GM23338 (cell line): Measurements from ENCODE around the gene METRN.

Source experiments
- CREB1 ChIP-seq: fragments of 250-450 bp; sonication (Bioruptor Pico); IDR thresholded peaks from 2 replicates; pipeline ENCODE4 v1.5.0; 2020; ENCODE audit warnings: low read depth, mild to moderate bottlenecking, moderate library complexity
- EZH2 ChIP-seq: fragments of 200-600 bp; sonication (generic); IDR thresholded peaks from one replicate; pipeline ENCODE4 v1.8.0; 2017; ENCODE audit warnings: antibody characterized with exemption, mild to moderate bottlenecking, low read depth; ENCODE audit not compliant: unreplicated experiment
- EZH2phosphoT487 ChIP-seq: fragments of 200-600 bp; sonication (generic); IDR thresholded peaks from one replicate; pipeline ENCODE4 v1.8.1; 2018; ENCODE audit warnings: antibody characterized with exemption; ENCODE audit not compliant: unreplicated experiment
- JUNB ChIP-seq: IDR thresholded peaks from one replicate; pipeline ENCODE4 v1.6.1; 2016; ENCODE audit warnings: antibody characterized with exemption; ENCODE audit not compliant: unreplicated experiment
- NANOG ChIP-seq: IDR thresholded peaks from 2 replicates; pipeline ENCODE4 v1.6.1; 2016; ENCODE audit warnings: antibody characterized with exemption, borderline replicate concordance
- POLR2AphosphoS5 ChIP-seq: IDR thresholded peaks from 2 replicates; pipeline ENCODE4 v1.6.1; 2016; ENCODE audit warnings: antibody characterized with exemption, low read depth
- ZNF114 ChIP-seq: fragments of 250-450 bp; sonication (Bioruptor Pico); IDR thresholded peaks from 2 replicates; pipeline ENCODE4 v1.5.0; 2020; ENCODE audit warnings: mild to moderate bottlenecking, moderate library complexity
- ZNF331 ChIP-seq: fragments of 250-450 bp; sonication (Bioruptor Pico); IDR thresholded peaks from 2 replicates; pipeline ENCODE4 v1.5.0; 2020; ENCODE audit warnings: low read depth, mild to moderate bottlenecking, moderate library complexity
- TF ChIP-seq, protein P1 (sequence below), 2 experiments: fragments of 200-600 bp in 1 of 2; sonication (generic) in 1 of 2; conservative IDR thresholded peaks; 2 replicates each; pipeline versions ENCODE4 v1.5.1 to v1.6.1; 2016 to 2017; ENCODE audit warnings: antibody characterized with exemption in 2 of 2, low read depth in 2 of 2, mild to moderate bottlenecking in 2 of 2, moderate library complexity in 1 of 2
- TF ChIP-seq, protein P2 (sequence below): IDR thresholded peaks from one replicate; pipeline ENCODE4 v1.6.1; 2018; ENCODE audit warnings: antibody characterized with exemption; ENCODE audit not compliant: unreplicated experiment
- TF ChIP-seq, protein P3 (sequence below): IDR thresholded peaks from 2 replicates; pipeline ENCODE4 v1.6.1; 2016; ENCODE audit warnings: antibody characterized with exemption
- TF ChIP-seq, protein P4 (sequence below): fragments of 250-450 bp; sonication (Bioruptor Pico); IDR thresholded peaks from 2 replicates; pipeline ENCODE4 v1.5.0; 2020; ENCODE audit warnings: mild to moderate bottlenecking, moderate library complexity

DNA sequence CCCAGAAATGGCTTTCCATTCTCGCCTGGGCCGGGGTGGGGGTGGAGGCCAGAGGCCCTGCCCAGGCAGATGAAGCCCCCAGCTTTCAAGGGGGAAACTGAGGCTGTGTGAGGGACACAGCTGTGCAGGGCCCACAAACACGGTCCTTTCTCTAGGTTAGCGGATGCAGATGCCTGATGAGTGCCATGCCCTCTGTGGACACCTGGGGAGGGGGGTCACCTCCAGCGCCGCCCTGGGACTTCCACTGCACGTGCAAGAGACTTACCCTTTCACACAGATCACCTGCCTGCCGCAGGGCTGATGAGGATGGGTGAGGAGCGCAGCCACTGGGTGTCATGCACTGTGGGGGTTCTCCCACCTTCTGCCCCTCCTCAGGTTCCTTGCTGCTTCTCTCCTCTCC lies 3.5 kb downstream of the METRN start:
- TF ChIP-seq, protein P1, sequence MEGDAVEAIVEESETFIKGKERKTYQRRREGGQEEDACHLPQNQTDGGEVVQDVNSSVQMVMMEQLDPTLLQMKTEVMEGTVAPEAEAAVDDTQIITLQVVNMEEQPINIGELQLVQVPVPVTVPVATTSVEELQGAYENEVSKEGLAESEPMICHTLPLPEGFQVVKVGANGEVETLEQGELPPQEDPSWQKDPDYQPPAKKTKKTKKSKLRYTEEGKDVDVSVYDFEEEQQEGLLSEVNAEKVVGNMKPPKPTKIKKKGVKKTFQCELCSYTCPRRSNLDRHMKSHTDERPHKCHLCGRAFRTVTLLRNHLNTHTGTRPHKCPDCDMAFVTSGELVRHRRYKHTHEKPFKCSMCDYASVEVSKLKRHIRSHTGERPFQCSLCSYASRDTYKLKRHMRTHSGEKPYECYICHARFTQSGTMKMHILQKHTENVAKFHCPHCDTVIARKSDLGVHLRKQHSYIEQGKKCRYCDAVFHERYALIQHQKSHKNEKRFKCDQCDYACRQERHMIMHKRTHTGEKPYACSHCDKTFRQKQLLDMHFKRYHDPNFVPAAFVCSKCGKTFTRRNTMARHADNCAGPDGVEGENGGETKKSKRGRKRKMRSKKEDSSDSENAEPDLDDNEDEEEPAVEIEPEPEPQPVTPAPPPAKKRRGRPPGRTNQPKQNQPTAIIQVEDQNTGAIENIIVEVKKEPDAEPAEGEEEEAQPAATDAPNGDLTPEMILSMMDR (conservative IDR thresholded peaks at IDR 0.05; ENCODE audit: low read depth in 2 of 2) = no peak
- no peak for TF ChIP-seq EZH2phosphoT487
- TF ChIP-seq, protein P2, sequence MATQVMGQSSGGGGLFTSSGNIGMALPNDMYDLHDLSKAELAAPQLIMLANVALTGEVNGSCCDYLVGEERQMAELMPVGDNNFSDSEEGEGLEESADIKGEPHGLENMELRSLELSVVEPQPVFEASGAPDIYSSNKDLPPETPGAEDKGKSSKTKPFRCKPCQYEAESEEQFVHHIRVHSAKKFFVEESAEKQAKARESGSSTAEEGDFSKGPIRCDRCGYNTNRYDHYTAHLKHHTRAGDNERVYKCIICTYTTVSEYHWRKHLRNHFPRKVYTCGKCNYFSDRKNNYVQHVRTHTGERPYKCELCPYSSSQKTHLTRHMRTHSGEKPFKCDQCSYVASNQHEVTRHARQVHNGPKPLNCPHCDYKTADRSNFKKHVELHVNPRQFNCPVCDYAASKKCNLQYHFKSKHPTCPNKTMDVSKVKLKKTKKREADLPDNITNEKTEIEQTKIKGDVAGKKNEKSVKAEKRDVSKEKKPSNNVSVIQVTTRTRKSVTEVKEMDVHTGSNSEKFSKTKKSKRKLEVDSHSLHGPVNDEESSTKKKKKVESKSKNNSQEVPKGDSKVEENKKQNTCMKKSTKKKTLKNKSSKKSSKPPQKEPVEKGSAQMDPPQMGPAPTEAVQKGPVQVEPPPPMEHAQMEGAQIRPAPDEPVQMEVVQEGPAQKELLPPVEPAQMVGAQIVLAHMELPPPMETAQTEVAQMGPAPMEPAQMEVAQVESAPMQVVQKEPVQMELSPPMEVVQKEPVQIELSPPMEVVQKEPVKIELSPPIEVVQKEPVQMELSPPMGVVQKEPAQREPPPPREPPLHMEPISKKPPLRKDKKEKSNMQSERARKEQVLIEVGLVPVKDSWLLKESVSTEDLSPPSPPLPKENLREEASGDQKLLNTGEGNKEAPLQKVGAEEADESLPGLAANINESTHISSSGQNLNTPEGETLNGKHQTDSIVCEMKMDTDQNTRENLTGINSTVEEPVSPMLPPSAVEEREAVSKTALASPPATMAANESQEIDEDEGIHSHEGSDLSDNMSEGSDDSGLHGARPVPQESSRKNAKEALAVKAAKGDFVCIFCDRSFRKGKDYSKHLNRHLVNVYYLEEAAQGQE = no peak
- TF ChIP-seq EZH2 = no peak
- TF ChIP-seq ZNF114 (CRISPR knock-in tag) = no peak
- TF ChIP-seq, protein P3, sequence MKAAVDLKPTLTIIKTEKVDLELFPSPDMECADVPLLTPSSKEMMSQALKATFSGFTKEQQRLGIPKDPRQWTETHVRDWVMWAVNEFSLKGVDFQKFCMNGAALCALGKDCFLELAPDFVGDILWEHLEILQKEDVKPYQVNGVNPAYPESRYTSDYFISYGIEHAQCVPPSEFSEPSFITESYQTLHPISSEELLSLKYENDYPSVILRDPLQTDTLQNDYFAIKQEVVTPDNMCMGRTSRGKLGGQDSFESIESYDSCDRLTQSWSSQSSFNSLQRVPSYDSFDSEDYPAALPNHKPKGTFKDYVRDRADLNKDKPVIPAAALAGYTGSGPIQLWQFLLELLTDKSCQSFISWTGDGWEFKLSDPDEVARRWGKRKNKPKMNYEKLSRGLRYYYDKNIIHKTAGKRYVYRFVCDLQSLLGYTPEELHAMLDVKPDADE = no peak
- TF ChIP-seq POLR2AphosphoS5 = no peak
- no peak for TF ChIP-seq NANOG
- TF ChIP-seq JUNB = no peak
- TF ChIP-seq CREB1 (CRISPR knock-in tag) = no peak
- no peak for TF ChIP-seq ZNF331 (CRISPR knock-in tag)
- TF ChIP-seq, protein P4, sequence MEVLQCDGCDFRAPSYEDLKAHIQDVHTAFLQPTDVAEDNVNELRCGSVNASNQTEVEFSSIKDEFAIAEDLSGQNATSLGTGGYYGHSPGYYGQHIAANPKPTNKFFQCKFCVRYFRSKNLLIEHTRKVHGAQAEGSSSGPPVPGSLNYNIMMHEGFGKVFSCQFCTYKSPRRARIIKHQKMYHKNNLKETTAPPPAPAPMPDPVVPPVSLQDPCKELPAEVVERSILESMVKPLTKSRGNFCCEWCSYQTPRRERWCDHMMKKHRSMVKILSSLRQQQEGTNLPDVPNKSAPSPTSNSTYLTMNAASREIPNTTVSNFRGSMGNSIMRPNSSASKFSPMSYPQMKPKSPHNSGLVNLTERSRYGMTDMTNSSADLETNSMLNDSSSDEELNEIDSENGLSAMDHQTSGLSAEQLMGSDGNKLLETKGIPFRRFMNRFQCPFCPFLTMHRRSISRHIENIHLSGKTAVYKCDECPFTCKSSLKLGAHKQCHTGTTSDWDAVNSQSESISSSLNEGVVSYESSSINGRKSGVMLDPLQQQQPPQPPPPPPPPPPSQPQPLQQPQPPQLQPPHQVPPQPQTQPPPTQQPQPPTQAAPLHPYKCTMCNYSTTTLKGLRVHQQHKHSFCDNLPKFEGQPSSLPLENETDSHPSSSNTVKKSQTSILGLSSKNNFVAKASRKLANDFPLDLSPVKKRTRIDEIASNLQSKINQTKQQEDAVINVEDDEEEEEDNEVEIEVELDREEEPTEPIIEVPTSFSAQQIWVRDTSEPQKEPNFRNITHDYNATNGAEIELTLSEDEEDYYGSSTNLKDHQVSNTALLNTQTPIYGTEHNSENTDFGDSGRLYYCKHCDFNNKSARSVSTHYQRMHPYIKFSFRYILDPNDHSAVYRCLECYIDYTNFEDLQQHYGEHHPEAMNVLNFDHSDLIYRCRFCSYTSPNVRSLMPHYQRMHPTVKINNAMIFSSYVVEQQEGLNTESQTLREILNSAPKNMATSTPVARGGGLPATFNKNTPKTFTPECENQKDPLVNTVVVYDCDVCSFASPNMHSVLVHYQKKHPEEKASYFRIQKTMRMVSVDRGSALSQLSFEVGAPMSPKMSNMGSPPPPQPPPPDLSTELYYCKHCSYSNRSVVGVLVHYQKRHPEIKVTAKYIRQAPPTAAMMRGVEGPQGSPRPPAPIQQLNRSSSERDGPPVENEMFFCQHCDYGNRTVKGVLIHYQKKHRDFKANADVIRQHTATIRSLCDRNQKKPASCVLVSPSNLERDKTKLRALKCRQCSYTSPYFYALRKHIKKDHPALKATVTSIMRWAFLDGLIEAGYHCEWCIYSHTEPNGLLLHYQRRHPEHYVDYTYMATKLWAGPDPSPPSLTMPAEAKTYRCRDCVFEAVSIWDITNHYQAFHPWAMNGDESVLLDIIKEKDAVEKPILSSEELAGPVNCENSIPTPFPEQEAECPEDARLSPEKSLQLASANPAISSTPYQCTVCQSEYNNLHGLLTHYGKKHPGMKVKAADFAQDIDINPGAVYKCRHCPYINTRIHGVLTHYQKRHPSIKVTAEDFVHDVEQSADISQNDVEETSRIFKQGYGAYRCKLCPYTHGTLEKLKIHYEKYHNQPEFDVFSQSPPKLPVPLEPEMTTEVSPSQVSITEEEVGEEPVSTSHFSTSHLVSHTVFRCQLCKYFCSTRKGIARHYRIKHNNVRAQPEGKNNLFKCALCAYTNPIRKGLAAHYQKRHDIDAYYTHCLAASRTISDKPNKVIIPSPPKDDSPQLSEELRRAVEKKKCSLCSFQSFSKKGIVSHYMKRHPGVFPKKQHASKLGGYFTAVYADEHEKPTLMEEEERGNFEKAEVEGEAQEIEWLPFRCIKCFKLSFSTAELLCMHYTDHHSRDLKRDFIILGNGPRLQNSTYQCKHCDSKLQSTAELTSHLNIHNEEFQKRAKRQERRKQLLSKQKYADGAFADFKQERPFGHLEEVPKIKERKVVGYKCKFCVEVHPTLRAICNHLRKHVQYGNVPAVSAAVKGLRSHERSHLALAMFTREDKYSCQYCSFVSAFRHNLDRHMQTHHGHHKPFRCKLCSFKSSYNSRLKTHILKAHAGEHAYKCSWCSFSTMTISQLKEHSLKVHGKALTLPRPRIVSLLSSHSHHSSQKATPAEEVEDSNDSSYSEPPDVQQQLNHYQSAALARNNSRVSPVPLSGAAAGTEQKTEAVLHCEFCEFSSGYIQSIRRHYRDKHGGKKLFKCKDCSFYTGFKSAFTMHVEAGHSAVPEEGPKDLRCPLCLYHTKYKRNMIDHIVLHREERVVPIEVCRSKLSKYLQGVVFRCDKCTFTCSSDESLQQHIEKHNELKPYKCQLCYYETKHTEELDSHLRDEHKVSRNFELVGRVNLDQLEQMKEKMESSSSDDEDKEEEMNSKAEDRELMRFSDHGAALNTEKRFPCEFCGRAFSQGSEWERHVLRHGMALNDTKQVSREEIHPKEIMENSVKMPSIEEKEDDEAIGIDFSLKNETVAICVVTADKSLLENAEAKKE (CRISPR knock-in tag) = no peak
